GM19468 (cell line): ENCODE results near the gene RAPGEF2.

Source experiments
- ATAC-seq: cut with Tn5 transposase; IDR thresholded peaks from one replicate; pipeline ENCODE4 v1.9.1; 2021; ENCODE audit warnings: mild to moderate bottlenecking, moderate library complexity, moderate number of reproducible peaks; ENCODE audit not compliant: unreplicated experiment; ENCODE audit errors: extremely low read depth

Gene RAPGEF2

GRCh38 chr4:159342374-159342773, 239.5 kb downstream of the RAPGEF2 start:
- no peak for ATAC-seq

- no peak for ATAC-seq
Observed at GRCh38 chr4:159343116-159343515, 240.2 kb downstream of the RAPGEF2 start.

- ATAC-seq, result no peak
Observed at GRCh38 chr4:159344877-159345276, 242.0 kb downstream of the RAPGEF2 start.

GRCh38 chr4:159346681-159347080, 243.8 kb downstream of the RAPGEF2 start:
- ATAC-seq, result no peak

GRCh38 chr4:159347813-159348212, 244.9 kb downstream of the RAPGEF2 start:
- no peak for ATAC-seq

- no peak for ATAC-seq
Observed at GRCh38 chr4:159349332-159349731, 246.5 kb downstream of the RAPGEF2 start.

- ATAC-seq, result no peak
Observed at GRCh38 chr4:159352609-159353008, 249.7 kb downstream of the RAPGEF2 start.

GRCh38 chr4:159353422-159354116, 250.7 kb downstream of the RAPGEF2 start:
- ATAC-seq, result no peak

- no peak for ATAC-seq
Observed at GRCh38 chr4:159355466-159355865, 252.6 kb downstream of the RAPGEF2 start.

- no peak for ATAC-seq
Observed at GRCh38 chr4:159357350-159357749, 254.5 kb downstream of the RAPGEF2 start.

- ATAC-seq, result no peak
Observed at GRCh38 chr4:159358226-159358625, 255.3 kb downstream of the RAPGEF2 start.

- ATAC-seq, result no peak
Observed at GRCh38 chr4:159360549-159360948, 257.7 kb downstream of the RAPGEF2 start.

GRCh38 chr4:159363361-159363760, 260.5 kb downstream of the RAPGEF2 start:
- no peak for ATAC-seq

GRCh38 chr4:159366966-159367780, 264.3 kb downstream of the RAPGEF2 start:
- ATAC-seq, result no peak

GRCh38 chr4:159367781-159368080, 264.9 kb downstream of the RAPGEF2 start:
- ATAC-seq, result no peak

- ATAC-seq, result no peak
Observed at GRCh38 chr4:159368320-159368719, 265.4 kb downstream of the RAPGEF2 start.

- no peak for ATAC-seq
Observed at GRCh38 chr4:159369256-159369655, 266.4 kb downstream of the RAPGEF2 start.

- ATAC-seq, result no peak
Observed at GRCh38 chr4:159370286-159370685, 267.4 kb downstream of the RAPGEF2 start.

- ATAC-seq, result no peak
Observed at GRCh38 chr4:159374749-159375530, 272.1 kb downstream of the RAPGEF2 start.

GRCh38 chr4:159376289-159376688, 273.4 kb downstream of the RAPGEF2 start:
- no peak for ATAC-seq

GRCh38 chr4:159378056-159378616, 275.3 kb downstream of the RAPGEF2 start:
- ATAC-seq, result no peak
